Common myeloid progenitor, CD34-positive (primary cell): Measurements from ENCODE around the gene CEP135.

ENCODE experiments used
- CTCF ChIA-PET: fragments of 350-600 bp; sonication (Branson Sonifier 250); formaldehyde crosslinking; loops from one replicate; lab custom pipeline; 2021; ENCODE audit warnings: antibody characterized with exemption; lab: Charles Lee
- POLR2A ChIA-PET: fragments of 350-600 bp; sonication (Branson Sonifier 250); formaldehyde crosslinking; loops from one replicate; lab custom pipeline; 2021; ENCODE audit warnings: antibody characterized with exemption; lab: Charles Lee
- DNase-seq, 3 donors: peaks; one replicate each; pipeline versions ENCODE4 v3.0.0 to v3.0.0-alpha.2; 2013
- H3K27ac ChIP-seq, 2 experiments: 1 replicate in 1 of 2; 2 replicates in 1 of 2; pipeline ENCODE4 v1.7.0; 2013; ENCODE audit warnings: inconsistent platforms in 2 of 2, low read length in 2 of 2, mild to moderate bottlenecking in 2 of 2, low read depth in 1 of 2, moderate library complexity in 1 of 2; ENCODE audit not compliant: severe bottlenecking in 2 of 2, insufficient read depth in 1 of 2, poor library complexity in 1 of 2
- H3K27me3 ChIP-seq, 5 experiments: replicated peaks in 2 of 5; 1 replicate in 3 of 5; 2 replicates in 2 of 5; pipeline versions ENCODE4 v1.6.1 to v1.7.0; 2013; ENCODE audit warnings: low read length in 4 of 5, mild to moderate bottlenecking in 2 of 5, moderate library complexity in 2 of 5, inconsistent platforms in 1 of 5; ENCODE audit not compliant: insufficient read depth in 5 of 5, control insufficient read depth in 4 of 5
- H3K36me3 ChIP-seq, 4 experiments: 1 replicate in 2 of 4; 2 replicates in 2 of 4; pipeline versions ENCODE4 v1.6.1 to v1.7.0; 2013; ENCODE audit warnings: low read length in 3 of 4, control low read depth in 1 of 4, mild to moderate bottlenecking in 1 of 4; ENCODE audit not compliant: control insufficient read depth in 4 of 4, insufficient read depth in 4 of 4
- H3K4me1 ChIP-seq, 4 experiments: 1 replicate in 3 of 4; 2 replicates in 1 of 4; pipeline versions ENCODE4 v1.6.1 to v1.7.1; 2013; ENCODE audit warnings: low read length in 3 of 4, mild to moderate bottlenecking in 3 of 4, control low read depth in 1 of 4, inconsistent platforms in 1 of 4, moderate library complexity in 1 of 4; ENCODE audit not compliant: control insufficient read depth in 4 of 4, insufficient read depth in 4 of 4; ENCODE audit errors: control extremely low read depth in 1 of 4
- H3K4me3 ChIP-seq, 7 experiments: 1 replicate in 4 of 7; 2 replicates in 3 of 7; pipeline versions ENCODE4 v1.5.1 to v1.7.0; 2013; ENCODE audit warnings: mild to moderate bottlenecking in 7 of 7, low read length in 6 of 7, moderate library complexity in 6 of 7, inconsistent platforms in 2 of 7, low read depth in 2 of 7, control low read depth in 1 of 7; ENCODE audit not compliant: insufficient read depth in 4 of 7, control insufficient read depth in 1 of 7; ENCODE audit errors: extremely low read depth in 1 of 7
- H3K9me3 ChIP-seq, 5 experiments: 1 replicate in 4 of 5; 2 replicates in 1 of 5; pipeline versions ENCODE4 v1.6.1 to v1.7.1; 2013; ENCODE audit warnings: low read length in 4 of 5, mild to moderate bottlenecking in 2 of 5, inconsistent platforms in 1 of 5, low read depth in 1 of 5, moderate library complexity in 1 of 5; ENCODE audit not compliant: control insufficient read depth in 4 of 5, insufficient read depth in 2 of 5; ENCODE audit errors: control extremely low read depth in 1 of 5
- WGBS: methylation state at CpG from one replicate; pipeline ENCODE4 v1.1.5; 2013; ENCODE audit not compliant: insufficient coverage; 5-methylcytosine and 5-hydroxymethylcytosine counted together

Gene CEP135

GRCh38 chr4:55973650-55974049 lies 24.9 kb downstream of the CEP135 start:
- no peak for DNase-seq
- WGBS = 94% methylated on average over 2 of the region's 2 CpGs
- Histone ChIP-seq H3K27me3 (no peaks in the 10 kb centered on the region), H3K27ac (no peak overlapping the region), H3K4me1 (no peaks in the 10 kb centered on the region), H3K9me3 (no peaks in the 10 kb centered on the region), H3K36me3 (peaks cover 15 to 52% (median 23%) of the 10 kb centered on the region in 4 experiments), H3K4me3 (no peak overlapping the region)
- ChIA-PET POLR2A (no interaction called here), CTCF (interaction anchor here (1.5 kb wide), 1 partner anchor 9 kb away, joined by 5 read pairs; no protein-coding TSS in a partner anchor)

DNA sequence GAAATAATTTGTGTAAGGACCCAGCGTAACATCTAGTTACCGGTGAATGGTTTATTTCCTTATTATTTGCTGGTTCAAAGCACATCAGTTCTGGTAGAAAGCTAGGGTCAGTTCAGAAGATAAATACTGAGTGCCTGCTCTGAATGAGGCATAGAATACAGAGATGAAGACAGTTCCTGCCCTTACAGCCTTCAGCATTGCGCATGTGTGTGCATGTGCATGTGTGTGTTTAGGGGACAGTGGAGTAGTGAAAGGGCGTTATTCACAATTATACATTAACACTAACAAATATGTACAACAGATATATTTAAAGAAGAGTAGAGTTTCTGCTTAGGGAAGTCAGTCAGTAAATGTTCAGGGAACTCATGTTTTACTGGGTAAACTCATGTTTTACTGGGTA lies 29.1 kb downstream of the CEP135 start:
- H3K36me3 ChIP-seq = peaks cover 18 to 62% (median 24%) of the 10 kb centered on the region in 4 experiments
- H3K27me3 ChIP-seq = no peaks in the 10 kb centered on the region
- no peak overlapping the region for H3K27ac ChIP-seq
- CTCF ChIA-PET = interaction anchor here (1.0 to 1.2 kb wide), 2 partner anchors 12 to 29 kb away, joined by 3 to 5 read pairs; partner anchors contain the start of gene CEP135
- POLR2A ChIA-PET = no interaction called here
- H3K4me1 ChIP-seq = no peaks in the 10 kb centered on the region
- 100% methylated on average over 1 of the region's 4 CpGs for WGBS
- no peak for DNase-seq
- H3K9me3 ChIP-seq = no peaks in the 10 kb centered on the region
- no peak overlapping the region for H3K4me3 ChIP-seq

DNA sequence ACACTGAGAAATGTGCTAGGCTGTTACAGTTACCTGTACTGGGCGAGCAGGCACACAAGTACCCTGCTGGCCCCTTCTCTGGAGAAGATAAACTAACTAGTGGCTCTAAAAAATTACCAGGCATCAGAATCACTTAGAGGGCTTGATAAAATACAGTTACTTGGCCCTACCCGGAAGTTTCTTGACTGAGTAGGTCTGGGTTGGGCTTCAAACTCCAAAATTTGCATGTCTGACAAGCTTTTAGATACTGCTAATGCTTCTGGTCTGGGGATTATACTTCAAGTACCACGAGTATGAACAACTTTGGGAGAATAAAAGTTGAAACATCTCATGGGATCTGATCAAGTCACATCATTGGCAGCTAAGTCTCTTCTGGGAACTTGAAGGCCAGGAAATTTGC lies 30.8 kb downstream of the CEP135 start:
- CTCF ChIA-PET = no interaction called here

GRCh38 chr4:55980725-55981124 lies 32.0 kb downstream of the CEP135 start:
- Histone ChIP-seq H3K27me3 (no peaks in the 10 kb centered on the region), H3K9me3 (no peaks in the 10 kb centered on the region), H3K4me3 (no peak overlapping the region), H3K27ac (no peak overlapping the region), H3K4me1 (no peaks in the 10 kb centered on the region), H3K36me3 (peaks cover 15 to 53% (median 20%) of the 10 kb centered on the region in 4 experiments)
- DNase-seq = no peak
- WGBS = no CpG with 5 or more reads among the region's 3 CpGs
- CTCF ChIA-PET = no interaction called here
- POLR2A ChIA-PET = no interaction called here

More for the DNA sequence above, 30.8 kb downstream of the CEP135 start:
- 96% methylated on average over 3 of the region's 3 CpGs for WGBS
- DNase-seq = no peak
- Histone ChIP-seq H3K4me1 (no peaks in the 10 kb centered on the region), H3K4me3 (no peak overlapping the region), H3K36me3 (peaks cover 13 to 58% (median 22%) of the 10 kb centered on the region in 4 experiments), H3K9me3 (no peaks in the 10 kb centered on the region), H3K27me3 (no peaks in the 10 kb centered on the region), H3K27ac (no peak overlapping the region)
- POLR2A ChIA-PET = no interaction called here

- Histone ChIP-seq H3K4me3 (no peak overlapping the region), H3K4me1 (no peaks in the 10 kb centered on the region), H3K9me3 (no peaks in the 10 kb centered on the region), H3K36me3 (peaks cover 15 to 55% (median 25%) of the 10 kb centered on the region in 4 experiments), H3K27me3 (no peaks in the 10 kb centered on the region), H3K27ac (no peak overlapping the region)
- ChIA-PET CTCF (interaction anchor here (1.6 kb wide), 1 partner anchor 9 kb away, joined by 5 read pairs; no protein-coding TSS in a partner anchor), POLR2A (interaction anchor here (0.6 kb wide), 1 partner anchor 22 kb away, joined by 5 read pairs; no protein-coding TSS in a partner anchor)
- no peak for DNase-seq
These were observed 34.2 kb downstream of the CEP135 start for GRCh38 chr4:55982976-55983375.

DNA sequence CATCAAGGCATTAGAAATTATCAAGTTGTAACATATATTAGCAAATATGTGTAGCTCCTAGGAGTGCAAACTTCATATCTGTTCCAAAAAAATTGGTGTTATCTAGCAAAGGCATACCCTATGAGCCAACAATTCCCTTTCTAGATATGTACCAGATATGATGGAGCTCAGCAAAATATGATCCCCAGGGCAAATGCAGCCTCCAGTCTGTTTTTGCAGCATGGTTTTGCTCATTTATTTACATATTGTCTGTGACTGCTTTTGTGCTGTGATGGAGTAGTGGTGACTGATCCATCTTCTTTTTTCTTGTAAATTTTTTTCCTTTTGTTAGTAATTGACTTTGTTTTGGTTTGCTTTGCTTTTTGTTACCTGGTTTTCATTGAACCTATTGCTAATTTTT lies 41.0 kb downstream of the CEP135 start:
- no peak for DNase-seq
- no peak overlapping the region for H3K4me3 ChIP-seq
- ChIA-PET CTCF (no interaction called here), POLR2A (no interaction called here)
- H3K27ac ChIP-seq = no peak overlapping the region
- no peaks in the 10 kb centered on the region for H3K9me3 ChIP-seq
- no peaks in the 10 kb centered on the region for H3K27me3 ChIP-seq
- H3K36me3 ChIP-seq = peaks cover 12 to 36% (median 30%) of the 10 kb centered on the region in 4 experiments
- H3K4me1 ChIP-seq = peaks cover 0 to 4% (median 0%) of the 10 kb centered on the region in 4 experiments

- no peak for DNase-seq
- peaks cover 23 to 33% (median 29%) of the 10 kb centered on the region in 4 experiments for H3K36me3 ChIP-seq
These were observed 45.4 kb downstream of the CEP135 start for GRCh38 chr4:55993994-55994663.

More at GRCh38 chr4:55993994-55994663, 45.4 kb downstream of the CEP135 start:
- Histone ChIP-seq H3K9me3 (no peaks in the 10 kb centered on the region), H3K27ac (peak overlapping the region in 1 of 2 experiments; percentile 5), H3K4me1 (peaks cover 0 to 4% (median 0%) of the 10 kb centered on the region in 4 experiments), H3K4me3 (no peak overlapping the region), H3K27me3 (no peaks in the 10 kb centered on the region)
- 95% methylated on average over 3 of the region's 3 CpGs for WGBS
- ChIA-PET CTCF (interaction anchor here (0.6 to 1.1 kb wide), 2 partner anchors 57 to 1536 kb away, joined by 3 read pairs; no protein-coding TSS in a partner anchor), POLR2A (no interaction called here)
